HG03575 (cell line): ENCODE measurements around the gene OR4C5.
"Not testable (repeated sequence)": the region's sequence is repeated elsewhere in the genome, so short reads cannot be mapped to it uniquely, and the experiment has no call there.

Source experiments
- ATAC-seq: cut with Tn5 transposase; IDR thresholded peaks from one replicate; pipeline ENCODE4 v1.9.1; 2021; ENCODE audit not compliant: unreplicated experiment, insufficient number of reproducible peaks, low FRiP score; ENCODE audit errors: extremely low read depth

Gene OR4C5

DNA sequence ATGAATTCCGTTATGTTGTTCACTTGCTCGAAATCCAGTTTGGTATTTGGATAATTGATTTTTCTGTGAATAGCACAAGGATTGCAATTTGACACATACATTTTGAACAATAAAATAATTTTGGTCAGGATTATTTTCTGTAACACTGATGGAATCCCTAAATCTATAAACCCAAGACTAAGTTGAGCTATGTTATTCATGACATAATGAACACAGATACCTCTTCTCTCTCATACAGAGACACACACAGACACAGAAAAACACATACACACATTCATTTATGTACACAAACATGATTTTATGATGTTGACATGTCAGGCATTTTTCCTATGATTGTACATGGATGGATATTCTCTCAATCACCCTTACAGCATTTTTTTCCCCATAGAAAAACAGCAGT, at the start of gene OR4C5:
Gene OR4C5 (minus strand): TSS at position 101 of the 400 bp plus-strand sequence. CDS start 0 bp downstream, at position 101.
- ATAC-seq = no peak

DNA sequence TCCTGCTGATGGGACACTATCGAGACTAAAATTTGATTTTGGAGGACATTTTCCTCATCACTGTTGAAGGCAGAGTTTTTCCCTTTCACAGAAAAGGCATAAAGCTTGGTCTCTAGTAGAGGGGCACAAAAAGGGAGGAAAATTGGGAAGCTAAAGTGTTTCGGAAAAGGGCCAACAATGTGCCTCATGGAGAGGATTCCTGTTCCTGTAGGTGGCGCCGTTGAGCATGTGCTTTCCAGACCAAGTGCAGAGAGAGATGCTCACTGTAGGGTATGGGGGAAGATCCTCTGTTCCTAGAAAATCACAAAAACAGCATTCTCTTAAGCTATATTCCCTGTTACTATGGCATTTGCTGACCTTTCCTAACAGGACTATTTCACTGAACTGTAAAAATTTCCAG, 18.4 kb upstream of the OR4C5 start:
- ATAC-seq = no peak

DNA sequence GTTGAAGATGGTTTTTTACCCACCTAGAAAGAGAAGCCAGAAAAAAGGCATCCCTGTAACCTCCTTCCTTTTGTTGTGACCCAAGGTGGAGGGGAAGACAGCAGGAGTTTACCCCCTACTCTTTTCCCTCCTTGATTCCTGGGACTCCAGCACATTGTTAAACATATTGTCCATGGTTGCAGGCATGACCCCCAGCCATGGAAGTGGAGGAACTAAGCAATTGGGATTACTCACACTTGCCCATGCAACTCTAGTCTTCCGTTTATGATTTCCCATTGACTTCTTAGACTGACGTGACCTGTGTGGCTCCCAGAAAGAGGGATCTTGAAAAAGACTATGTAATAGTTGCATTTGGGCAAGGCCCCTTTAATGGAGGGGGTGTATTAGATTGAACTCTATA, 17.9 kb upstream of the OR4C5 start:
- not testable (repeated sequence) for ATAC-seq

DNA sequence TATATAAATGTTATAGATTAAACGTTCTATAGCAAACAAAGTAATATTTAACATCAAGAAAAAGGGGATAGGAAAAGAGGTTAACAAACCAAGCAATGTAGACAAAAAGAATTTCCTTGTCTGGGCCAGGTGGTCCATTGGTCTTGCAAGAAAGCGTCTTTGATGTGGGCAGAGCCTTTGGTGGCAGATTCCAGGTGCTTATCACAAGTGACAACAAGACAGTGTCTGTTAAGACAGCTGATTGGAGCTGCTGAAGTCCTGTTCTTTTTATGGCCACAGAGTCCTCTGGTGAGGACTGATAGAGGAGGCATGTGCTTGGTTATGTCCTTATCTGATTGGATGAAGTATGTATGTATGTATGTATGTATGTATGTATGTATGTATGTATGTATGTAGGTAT, 5.0 kb downstream of the OR4C5 start:
- ATAC-seq = not testable (repeated sequence)

DNA sequence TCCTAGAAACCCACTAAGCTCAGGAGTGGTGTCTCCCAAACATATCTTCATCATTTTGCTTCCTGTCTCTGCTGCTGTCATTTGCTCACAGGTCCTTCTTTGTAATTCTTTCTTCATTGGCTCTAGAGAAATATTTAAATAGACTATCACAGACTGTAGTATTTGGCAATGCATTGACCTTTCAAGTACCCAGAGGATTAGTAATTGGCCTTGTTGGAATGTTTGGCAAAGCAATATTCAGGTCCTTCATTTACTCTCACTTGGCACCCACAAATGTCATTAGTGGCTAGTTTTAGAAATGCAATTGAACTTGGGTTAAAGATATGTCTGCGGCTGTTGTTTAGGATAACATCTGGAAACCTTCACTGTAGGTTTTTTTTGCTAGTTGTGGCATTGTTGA, 11.6 kb downstream of the OR4C5 start:
- no peak for ATAC-seq

DNA sequence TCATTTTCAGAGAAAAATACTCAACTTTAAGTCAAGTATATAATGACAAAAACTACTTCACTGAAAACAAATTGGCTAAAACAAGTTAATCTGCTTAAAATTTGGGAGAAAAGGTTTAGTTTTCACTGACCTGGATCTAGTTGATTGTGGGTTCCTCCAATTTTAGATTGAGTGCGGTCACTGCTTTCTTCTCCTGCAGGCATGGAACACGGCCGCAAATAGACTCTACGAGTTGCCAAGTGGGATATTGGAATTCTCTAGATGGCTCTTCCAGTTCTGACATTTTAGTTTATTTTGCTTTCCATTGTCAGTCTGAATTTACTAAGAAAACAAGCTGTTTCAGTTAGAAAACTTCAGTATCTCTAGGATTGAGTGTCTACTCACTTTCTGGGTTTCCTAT, 12.3 kb downstream of the OR4C5 start:
- no peak for ATAC-seq

DNA sequence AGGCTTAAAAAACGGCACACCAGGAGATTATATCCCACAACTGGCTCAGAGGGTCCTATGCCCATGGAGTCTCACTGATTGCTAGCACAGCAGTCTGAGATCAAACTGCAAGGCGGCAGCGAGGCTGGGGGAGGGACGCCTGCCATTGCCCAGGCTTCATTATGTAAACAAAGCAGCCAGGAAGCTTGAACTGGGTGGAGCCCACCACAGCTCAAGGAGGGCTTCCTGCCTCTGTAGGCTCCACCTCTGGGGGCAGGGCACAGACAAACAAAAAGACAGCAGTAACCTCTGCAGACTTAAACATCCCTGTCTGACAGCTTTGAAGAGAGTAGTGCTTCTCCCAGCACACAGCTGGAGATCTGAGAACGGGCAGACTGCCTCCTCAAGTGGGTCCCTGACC, 20.0 kb downstream of the OR4C5 start:
- ATAC-seq = not testable (repeated sequence)

DNA sequence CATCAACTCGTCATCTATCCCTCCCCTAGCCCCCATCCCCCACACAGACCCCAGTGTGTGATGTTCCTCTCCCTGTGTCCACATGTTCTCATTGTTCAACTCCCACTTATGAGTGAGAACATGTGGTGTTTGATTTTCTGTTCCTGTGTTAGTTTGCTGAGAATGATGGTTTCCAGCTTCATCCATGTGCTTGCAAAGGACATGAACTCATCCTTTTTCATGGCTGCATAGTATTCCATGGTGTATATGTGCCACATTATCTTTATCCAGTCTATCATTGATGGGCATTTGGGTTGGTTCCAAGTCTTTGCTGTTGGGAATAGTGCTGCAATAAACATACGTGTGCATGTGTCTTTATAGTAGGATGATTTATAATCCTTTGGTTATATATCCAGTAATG, 23.8 kb downstream of the OR4C5 start:
- not testable (repeated sequence) for ATAC-seq

DNA sequence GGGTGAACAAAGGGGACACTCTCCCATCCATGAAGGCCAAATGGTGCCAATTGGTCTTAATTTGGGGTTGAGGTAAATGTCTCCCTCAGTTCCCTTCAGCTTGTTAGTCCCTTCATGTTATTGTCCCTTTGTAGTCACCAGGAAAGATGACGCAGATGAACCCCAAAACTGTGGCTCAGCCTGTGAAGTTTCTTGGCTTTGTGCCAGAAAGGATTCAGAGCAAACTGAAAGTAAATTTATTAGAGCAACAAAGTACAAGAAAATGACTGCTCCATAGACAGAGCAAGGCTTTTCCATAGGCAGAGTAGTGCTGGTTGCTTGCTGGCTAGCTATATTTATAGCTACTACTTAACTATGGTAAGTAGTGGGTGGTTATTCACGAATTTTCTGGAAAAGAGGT, 24.8 kb downstream of the OR4C5 start:
- ATAC-seq = no peak

DNA sequence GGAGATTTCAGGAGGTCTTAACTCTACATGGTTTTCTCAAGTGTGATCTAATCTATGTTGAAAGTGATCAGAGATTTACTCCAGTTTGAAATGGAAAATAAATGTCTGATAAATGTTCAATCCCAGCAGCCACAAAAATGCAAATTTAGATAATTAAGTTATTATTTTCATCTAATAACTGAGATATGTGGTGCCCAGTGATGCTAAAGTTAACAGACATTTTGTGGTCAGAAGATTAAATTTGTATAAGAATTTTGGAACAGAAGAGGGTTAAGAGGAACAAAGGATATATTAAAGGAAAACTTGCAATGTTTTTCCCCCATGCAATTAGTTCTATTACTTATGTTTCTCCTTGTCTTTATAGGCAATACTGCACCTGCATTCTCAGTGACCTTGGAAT, 41.6 kb downstream of the OR4C5 start, which contains the start of gene OR4C3:
Gene OR4C3 (plus strand): TSS at position 301 of the 400 bp plus-strand sequence. CDS start 102 bp downstream, outside the sequence.
- not testable (repeated sequence) for ATAC-seq

DNA sequence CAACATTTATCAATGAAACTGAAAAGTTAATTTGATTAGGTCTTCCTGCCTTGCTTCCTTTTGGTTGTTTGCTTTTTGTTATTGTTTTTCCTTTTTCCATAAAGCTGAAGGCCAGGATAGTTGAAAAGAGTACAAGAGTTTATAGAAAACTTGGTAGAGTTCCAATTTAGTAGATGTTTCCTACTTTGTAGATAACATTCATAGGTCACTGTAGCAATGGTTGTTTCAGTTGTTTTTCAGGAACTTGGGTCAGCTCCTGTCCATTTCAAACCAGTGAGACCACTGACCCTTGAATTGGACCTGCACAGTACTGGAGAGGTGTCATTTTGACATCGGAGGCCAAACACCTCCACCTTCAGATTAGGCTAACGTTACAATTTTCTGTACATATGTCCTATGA, 46.5 kb downstream of the OR4C5 start:
- ATAC-seq = not testable (repeated sequence)
